Measurements from ENCODE around the gene IPO13. TPM values are rescaled to one million over a fixed set of nuclear protein-coding genes. Genes with fewer than 3 reads are reported as not detected.

IPO13 gene
- 10 to 100 TPM; 16.2 to 16.5 TPM for total RNA-seq

- no peaks in the 10 kb centered on the region for H3K36me3 Mint-ChIP-seq (ENCODE audit: low read depth)
- H3K4me1 Mint-ChIP-seq (ENCODE audit: low read depth), result peaks cover 38% of the 10 kb centered on the region
- H3K27ac Mint-ChIP-seq, result peak within 1 kb of the TSS; percentile 90
- ATAC-seq (peak; percentile 98), DNase-seq (peak; percentile 98)
- intact Hi-C loops (cut with micrococcal nuclease), result no loop called here
- CTCF ChIA-PET, result interaction anchor here (0.8 to 8.8 kb wide), 20 partner anchors 12 to 417 kb away, joined by 3 to 185 read pairs (median 4); partner anchors contain the start of genes ARTN, ATP6V0B and ST3GAL3
- no peaks in the 10 kb centered on the region for H3K27me3 Mint-ChIP-seq
- POLR2A ChIA-PET, result interaction anchor here (0.7 to 1.7 kb wide), 9 partner anchors 10 to 493 kb away, joined by 3 to 9 read pairs (median 3); partner anchors contain the start of genes ATP6V0B, DPH2 and HYI
- H3K4me3 Mint-ChIP-seq, result peak within 1 kb of the TSS; percentile 94
- H3K9me3 Mint-ChIP-seq, result no peaks in the 10 kb centered on the region
- peak; percentile 71 for TF ChIP-seq CTCF (IDR thresholded peaks at IDR 0.05)
Measured at GRCh38 chr1:43946236-43947060, at the start of gene IPO13. TSS of gene IPO13 (plus strand) at chr1:43946950. CDS start at chr1:43947601, 651 bp downstream.

GRCh38 chr1:43898981-43899380 is 47.8 kb upstream of the IPO13 start:
- no peaks in the 10 kb centered on the region for H3K9me3 Mint-ChIP-seq
- no peak for ATAC-seq
- H3K4me1 Mint-ChIP-seq (ENCODE audit: low read depth), result no peaks in the 10 kb centered on the region
- no peaks in the 10 kb centered on the region for H3K27me3 Mint-ChIP-seq
- TF ChIP-seq CTCF (IDR thresholded peaks at IDR 0.05), result no peak
- H3K4me3 Mint-ChIP-seq, result no peak overlapping the region
- ChIA-PET CTCF (interaction anchor here (1.1 to 3.2 kb wide), 2 partner anchors 11 to 36 kb away, joined by 3 to 16 read pairs; no protein-coding TSS in a partner anchor), POLR2A (no interaction called here)
- intact Hi-C loops (cut with micrococcal nuclease), result no loop called here
- DNase-seq, result no peak
- no peak overlapping the region for H3K27ac Mint-ChIP-seq
- H3K36me3 Mint-ChIP-seq (ENCODE audit: low read depth), result no peaks in the 10 kb centered on the region

- Mint-ChIP-seq H3K27ac (no peak overlapping the region), H3K4me3 (no peak overlapping the region)
- intact Hi-C loops (cut with micrococcal nuclease), result no loop called here
Measured at GRCh38 chr1:43900386-43900785, 46.4 kb upstream of the IPO13 start.

GRCh38 chr1:43901196-43901961 is 45.4 kb upstream of the IPO13 start:
- no peak for TF ChIP-seq CTCF (IDR thresholded peaks at IDR 0.05)
- CTCF ChIA-PET, result interaction anchor here (0.9 to 3.2 kb wide), 4 partner anchors 33 to 138 kb away, joined by 3 to 16 read pairs (median 4); partner anchors contain the start of gene ARTN

More at GRCh38 chr1:43900386-43900785, 46.4 kb upstream of the IPO13 start:
- POLR2A ChIA-PET, result no interaction called here
- Mint-ChIP-seq H3K4me1 (ENCODE audit: low read depth) (no peaks in the 10 kb centered on the region), H3K9me3 (no peaks in the 10 kb centered on the region), H3K27me3 (no peaks in the 10 kb centered on the region), H3K36me3 (ENCODE audit: low read depth) (no peaks in the 10 kb centered on the region)
- DNase-seq (no peak), ATAC-seq (no peak)
- TF ChIP-seq CTCF (IDR thresholded peaks at IDR 0.05), result no peak
- CTCF ChIA-PET, result interaction anchor here (0.8 to 3.2 kb wide), 2 partner anchors 34 to 116 kb away, joined by 3 to 16 read pairs; no protein-coding TSS in a partner anchor

More at GRCh38 chr1:43901196-43901961, 45.4 kb upstream of the IPO13 start:
- ATAC-seq (no peak), DNase-seq (no peak)
- POLR2A ChIA-PET, result no interaction called here
- no peak overlapping the region for H3K4me3 Mint-ChIP-seq
- intact Hi-C loops (cut with micrococcal nuclease), result no loop called here
- H3K27me3 Mint-ChIP-seq, result no peaks in the 10 kb centered on the region
- no peaks in the 10 kb centered on the region for H3K9me3 Mint-ChIP-seq
- H3K4me1 Mint-ChIP-seq (ENCODE audit: low read depth), result no peaks in the 10 kb centered on the region
- no peak overlapping the region for H3K27ac Mint-ChIP-seq
- H3K36me3 Mint-ChIP-seq (ENCODE audit: low read depth), result no peaks in the 10 kb centered on the region
